ENCODE data around the gene TLR7.

TLR7 gene

GRCh38 chrX:12866451-12867377 lies at the start of gene TLR7:
Gene TLR7, plus strand, starts transcription at chrX:12867072. Its CDS starts 507 bp downstream, at chrX:12867579.
- Histone ChIP-seq H3K27ac (ENCODE audit: poor library complexity, severe bottlenecking) (no peak within 1 kb of the TSS), H3K27me3 (ENCODE audit: insufficient read depth, poor library complexity, severe bottlenecking) (no peaks in the 10 kb centered on the region), H3K4me1 (ENCODE audit: insufficient read depth, poor library complexity, severe bottlenecking) (no peaks in the 10 kb centered on the region), H3K36me3 (ENCODE audit: low read depth) (no peaks in the 10 kb centered on the region), H3K9me3 (ENCODE audit: severe bottlenecking) (no peaks in the 10 kb centered on the region), H3K4me3 (ENCODE audit: severe bottlenecking) (no peak within 1 kb of the TSS)
- ATAC-seq (ENCODE audit: low read depth) (no peak), DNase-seq (ENCODE audit: low spot score) (no peak)
- no peak for TF ChIP-seq CTCF (IDR thresholded peaks at IDR 0.05; ENCODE audit: poor library complexity, severe bottlenecking)

- H3K9me3 ChIP-seq (ENCODE audit: severe bottlenecking): no peaks in the 10 kb centered on the region
- no peak for ATAC-seq (ENCODE audit: low read depth)
- no peak overlapping the region for H3K4me3 ChIP-seq (ENCODE audit: severe bottlenecking)
- H3K4me1 ChIP-seq (ENCODE audit: insufficient read depth, poor library complexity, severe bottlenecking): no peaks in the 10 kb centered on the region
- no peak overlapping the region for H3K27ac ChIP-seq (ENCODE audit: poor library complexity, severe bottlenecking)
- TF ChIP-seq CTCF (IDR thresholded peaks at IDR 0.05; ENCODE audit: poor library complexity, severe bottlenecking): no peak
- H3K36me3 ChIP-seq (ENCODE audit: low read depth): peaks cover 13% of the 10 kb centered on the region
- H3K27me3 ChIP-seq (ENCODE audit: insufficient read depth, poor library complexity, severe bottlenecking): no peaks in the 10 kb centered on the region
- DNase-seq (ENCODE audit: low spot score): no peak
These were observed 49.3 kb upstream of the TLR7 start for GRCh38 chrX:12817528-12817927.

GRCh38 chrX:12819222-12819621 lies 47.6 kb upstream of the TLR7 start:
- Histone ChIP-seq H3K27me3 (ENCODE audit: insufficient read depth, poor library complexity, severe bottlenecking) (no peaks in the 10 kb centered on the region), H3K4me3 (ENCODE audit: severe bottlenecking) (no peak overlapping the region), H3K9me3 (ENCODE audit: severe bottlenecking) (no peaks in the 10 kb centered on the region), H3K27ac (ENCODE audit: poor library complexity, severe bottlenecking) (no peak overlapping the region), H3K36me3 (ENCODE audit: low read depth) (peaks cover 13% of the 10 kb centered on the region), H3K4me1 (ENCODE audit: insufficient read depth, poor library complexity, severe bottlenecking) (no peaks in the 10 kb centered on the region)
- no peak for ATAC-seq (ENCODE audit: low read depth)
- no peak for TF ChIP-seq CTCF (IDR thresholded peaks at IDR 0.05; ENCODE audit: poor library complexity, severe bottlenecking)
- DNase-seq (ENCODE audit: low spot score): no peak

- DNase-seq (ENCODE audit: low spot score): no peak
- no peak overlapping the region for H3K4me3 ChIP-seq (ENCODE audit: severe bottlenecking)
- H3K9me3 ChIP-seq (ENCODE audit: severe bottlenecking): no peaks in the 10 kb centered on the region
- peaks cover 13% of the 10 kb centered on the region for H3K36me3 ChIP-seq (ENCODE audit: low read depth)
- no peaks in the 10 kb centered on the region for H3K4me1 ChIP-seq (ENCODE audit: insufficient read depth, poor library complexity, severe bottlenecking)
- ATAC-seq (ENCODE audit: low read depth): no peak
- H3K27me3 ChIP-seq (ENCODE audit: insufficient read depth, poor library complexity, severe bottlenecking): no peaks in the 10 kb centered on the region
- TF ChIP-seq CTCF (IDR thresholded peaks at IDR 0.05; ENCODE audit: poor library complexity, severe bottlenecking): no peak
- H3K27ac ChIP-seq (ENCODE audit: poor library complexity, severe bottlenecking): no peak overlapping the region
These were observed 46.1 kb upstream of the TLR7 start for GRCh38 chrX:12820737-12821136.

- Histone ChIP-seq H3K36me3 (ENCODE audit: low read depth) (peaks cover 12% of the 10 kb centered on the region), H3K4me3 (ENCODE audit: severe bottlenecking) (no peak overlapping the region), H3K4me1 (ENCODE audit: insufficient read depth, poor library complexity, severe bottlenecking) (no peaks in the 10 kb centered on the region), H3K27ac (ENCODE audit: poor library complexity, severe bottlenecking) (no peak overlapping the region), H3K27me3 (ENCODE audit: insufficient read depth, poor library complexity, severe bottlenecking) (no peaks in the 10 kb centered on the region), H3K9me3 (ENCODE audit: severe bottlenecking) (no peaks in the 10 kb centered on the region)
- ATAC-seq (ENCODE audit: low read depth) (no peak), DNase-seq (ENCODE audit: low spot score) (no peak)
- no peak for TF ChIP-seq CTCF (IDR thresholded peaks at IDR 0.05; ENCODE audit: poor library complexity, severe bottlenecking)
These were observed 41.9 kb upstream of the TLR7 start for GRCh38 chrX:12824944-12825343.
